Progenitor cell of endocrine pancreas (in vitro differentiated cells): ENCODE measurements around the gene POGLUT2. TPM values are rescaled to one million over a fixed set of nuclear protein-coding genes. Genes with fewer than 3 reads are reported as not detected.
A peak's percentile ranks its signal among the peaks of the same experiment; 100 is the strongest.

ENCODE experiments used
- DNase-seq: peaks from one replicate; pipeline ENCODE4 v3.0.0; 2021; ENCODE audit warnings: low spot score; ENCODE audit not compliant: unreplicated experiment
- H3K27ac Mint-ChIP-seq: 2 replicates; pipeline ENCODE4 v1.8.0; 2021; ENCODE audit warnings: mild to moderate bottlenecking, moderate library complexity, mixed read lengths
- H3K27me3 Mint-ChIP-seq: 2 replicates; pipeline ENCODE4 v1.8.0; 2021; ENCODE audit warnings: mixed read lengths
- H3K36me3 Mint-ChIP-seq: 2 replicates; pipeline ENCODE4 v1.8.0; 2022; ENCODE audit warnings: mixed read lengths; ENCODE audit not compliant: insufficient read depth
- H3K4me1 Mint-ChIP-seq: 2 replicates; pipeline ENCODE4 v1.8.0; 2021; ENCODE audit warnings: low read depth, mixed read lengths
- H3K4me3 Mint-ChIP-seq: 2 replicates; pipeline ENCODE4 v1.8.0; 2021; ENCODE audit warnings: low read depth, mild to moderate bottlenecking, moderate library complexity, mixed read lengths
- H3K9me3 Mint-ChIP-seq: 2 replicates; pipeline ENCODE4 v1.8.0; 2021; ENCODE audit warnings: low read depth, mixed read lengths
- long read RNA-seq: library from polyadenylated mRNA; unstranded; transcript quantifications from one replicate; pipeline ENCODE4 v2.0.0, GENCODE V29; 2020
- total RNA-seq: library from RNA; stranded (reverse); gene quantifications from 2 replicates; pipeline ENCODE4 v1.2.1, GENCODE V29; 2021
- TF ChIP-seq, protein P1 (sequence below): fragments of 200-600 bp; sonication (generic); IDR thresholded peaks from one replicate; pipeline ENCODE4 v1.5.0; 2021; ENCODE audit warnings: antibody characterized with exemption, mild to moderate bottlenecking; ENCODE audit not compliant: unreplicated experiment

The POGLUT2 gene
- 20.2 and 20.7 TPM in 2 replicates for total RNA-seq
- long read RNA-seq, transcript KDELC1-201 (10 exons, 2,060 nt): major isoform, 89 of 109 reads
- long read RNA-seq, partial matches to known transcripts: 4 of 109 reads
- long read RNA-seq, other reads (novel, unspliced or antisense): 16 of 109 reads

DNA sequence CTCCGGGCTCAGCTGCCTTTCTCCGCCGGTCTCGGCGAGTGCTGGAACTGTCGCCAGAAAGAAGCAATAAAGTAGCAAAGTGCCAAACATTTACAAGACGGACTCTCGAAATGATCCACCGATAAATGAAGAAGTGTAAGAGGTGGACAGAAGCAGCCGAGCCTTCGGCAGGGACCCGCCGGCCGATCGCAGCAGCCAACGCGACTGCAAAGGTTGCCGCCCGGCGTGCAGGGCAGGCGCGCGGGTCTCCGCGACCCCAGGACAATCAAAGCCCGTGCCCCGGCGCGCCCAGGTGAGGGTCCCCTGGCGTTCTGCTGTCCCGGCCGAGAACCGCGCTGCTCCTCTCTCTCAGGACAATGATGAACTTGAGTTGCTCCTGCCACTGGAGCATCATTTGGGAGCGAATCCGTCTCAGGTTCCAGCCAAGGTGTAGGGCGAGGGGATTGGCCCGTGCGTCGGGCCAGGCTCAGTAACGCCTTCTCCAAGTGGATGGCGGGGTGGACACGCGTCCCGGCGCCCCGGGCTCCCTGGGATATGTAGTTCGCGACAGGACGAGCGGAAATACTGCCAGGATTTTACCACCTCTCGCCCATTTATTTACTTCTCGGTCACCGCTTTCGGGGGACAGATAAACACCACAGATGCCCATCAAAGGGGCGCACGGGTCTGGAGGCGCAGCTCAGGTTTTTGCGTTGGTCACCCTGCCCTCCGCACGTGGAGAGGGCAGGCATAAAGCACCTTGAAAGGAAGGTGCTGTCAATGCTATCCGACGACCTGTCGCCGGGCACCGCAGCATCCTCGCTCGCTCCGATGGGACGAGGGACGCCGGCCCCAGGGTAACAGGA, at the start of gene POGLUT2, which contains the start of gene BIVM:
Gene POGLUT2, minus strand, starts transcription at position 396 of the 845 bp plus-strand sequence. Its CDS starts 306 bp downstream, at position 90.
Gene BIVM, plus strand, starts transcription at position 539 of the 845 bp plus-strand sequence. CDS start 8,149 bp downstream, outside the sequence.
- H3K4me1 Mint-ChIP-seq: peaks cover 3% of the 10 kb centered on the region
- peaks cover 2% of the 10 kb centered on the region for H3K36me3 Mint-ChIP-seq
- no peaks in the 10 kb centered on the region for H3K9me3 Mint-ChIP-seq
- no peaks in the 10 kb centered on the region for H3K27me3 Mint-ChIP-seq
- H3K27ac Mint-ChIP-seq: peak within 1 kb of the TSS; percentile 88
- peak within 1 kb of the TSS; percentile 86 for H3K4me3 Mint-ChIP-seq
- TF ChIP-seq, protein P1, sequence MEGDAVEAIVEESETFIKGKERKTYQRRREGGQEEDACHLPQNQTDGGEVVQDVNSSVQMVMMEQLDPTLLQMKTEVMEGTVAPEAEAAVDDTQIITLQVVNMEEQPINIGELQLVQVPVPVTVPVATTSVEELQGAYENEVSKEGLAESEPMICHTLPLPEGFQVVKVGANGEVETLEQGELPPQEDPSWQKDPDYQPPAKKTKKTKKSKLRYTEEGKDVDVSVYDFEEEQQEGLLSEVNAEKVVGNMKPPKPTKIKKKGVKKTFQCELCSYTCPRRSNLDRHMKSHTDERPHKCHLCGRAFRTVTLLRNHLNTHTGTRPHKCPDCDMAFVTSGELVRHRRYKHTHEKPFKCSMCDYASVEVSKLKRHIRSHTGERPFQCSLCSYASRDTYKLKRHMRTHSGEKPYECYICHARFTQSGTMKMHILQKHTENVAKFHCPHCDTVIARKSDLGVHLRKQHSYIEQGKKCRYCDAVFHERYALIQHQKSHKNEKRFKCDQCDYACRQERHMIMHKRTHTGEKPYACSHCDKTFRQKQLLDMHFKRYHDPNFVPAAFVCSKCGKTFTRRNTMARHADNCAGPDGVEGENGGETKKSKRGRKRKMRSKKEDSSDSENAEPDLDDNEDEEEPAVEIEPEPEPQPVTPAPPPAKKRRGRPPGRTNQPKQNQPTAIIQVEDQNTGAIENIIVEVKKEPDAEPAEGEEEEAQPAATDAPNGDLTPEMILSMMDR: no peak
- peak; percentile 66 for DNase-seq

DNA sequence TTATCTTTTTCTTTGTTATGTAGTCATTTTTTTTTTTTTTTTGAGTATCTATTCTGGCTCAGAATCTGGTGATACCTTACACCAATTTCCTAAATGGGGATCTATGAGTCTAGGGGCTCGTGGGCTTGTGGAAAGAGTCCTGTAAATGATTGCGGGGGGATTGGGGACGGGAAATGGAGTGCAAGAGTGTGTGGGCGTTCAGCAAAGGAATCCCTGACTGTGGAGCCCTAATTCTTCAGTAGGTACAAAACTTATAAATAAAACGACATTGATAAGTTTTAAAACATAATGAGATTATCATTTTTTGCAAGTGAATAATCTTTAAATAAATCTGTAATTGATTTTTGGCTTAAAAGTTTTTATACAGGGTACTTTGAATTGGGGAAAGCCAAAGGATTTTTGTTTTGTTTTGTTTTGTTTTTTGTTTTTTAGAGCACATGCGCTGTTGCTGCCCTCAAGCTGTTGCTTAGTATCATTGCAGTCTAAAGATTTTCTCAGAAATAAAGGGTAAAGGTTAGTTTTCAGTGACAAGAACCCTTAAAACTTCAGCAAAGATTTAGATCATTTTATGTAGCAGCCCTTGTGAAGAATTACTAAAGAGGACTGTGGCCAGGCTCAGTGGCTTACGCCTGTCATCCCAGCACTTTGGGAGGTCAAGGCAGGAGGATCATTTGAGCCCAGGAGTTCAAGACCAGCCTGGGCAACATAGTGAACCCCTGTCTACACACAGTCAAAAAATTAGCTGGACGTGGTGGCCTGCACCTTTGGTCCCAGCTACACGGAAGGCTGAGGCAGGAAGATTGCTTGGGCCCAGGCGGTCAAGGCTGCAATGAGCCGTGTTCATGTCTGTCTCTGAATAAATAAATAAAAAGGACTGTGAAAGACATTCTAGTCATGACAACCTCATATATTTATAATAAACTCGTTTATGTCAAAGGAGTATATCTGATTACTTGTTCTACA, 48.8 kb upstream of the POGLUT2 start:
- no peak for DNase-seq
- TF ChIP-seq, protein P1: peak; percentile 73
- peak overlapping the region; percentile 94 for H3K4me3 Mint-ChIP-seq
- no peaks in the 10 kb centered on the region for H3K36me3 Mint-ChIP-seq
- no peaks in the 10 kb centered on the region for H3K27me3 Mint-ChIP-seq
- H3K9me3 Mint-ChIP-seq: no peaks in the 10 kb centered on the region
- H3K4me1 Mint-ChIP-seq: peaks cover 12% of the 10 kb centered on the region
- H3K27ac Mint-ChIP-seq: peak overlapping the region; percentile 92

DNA sequence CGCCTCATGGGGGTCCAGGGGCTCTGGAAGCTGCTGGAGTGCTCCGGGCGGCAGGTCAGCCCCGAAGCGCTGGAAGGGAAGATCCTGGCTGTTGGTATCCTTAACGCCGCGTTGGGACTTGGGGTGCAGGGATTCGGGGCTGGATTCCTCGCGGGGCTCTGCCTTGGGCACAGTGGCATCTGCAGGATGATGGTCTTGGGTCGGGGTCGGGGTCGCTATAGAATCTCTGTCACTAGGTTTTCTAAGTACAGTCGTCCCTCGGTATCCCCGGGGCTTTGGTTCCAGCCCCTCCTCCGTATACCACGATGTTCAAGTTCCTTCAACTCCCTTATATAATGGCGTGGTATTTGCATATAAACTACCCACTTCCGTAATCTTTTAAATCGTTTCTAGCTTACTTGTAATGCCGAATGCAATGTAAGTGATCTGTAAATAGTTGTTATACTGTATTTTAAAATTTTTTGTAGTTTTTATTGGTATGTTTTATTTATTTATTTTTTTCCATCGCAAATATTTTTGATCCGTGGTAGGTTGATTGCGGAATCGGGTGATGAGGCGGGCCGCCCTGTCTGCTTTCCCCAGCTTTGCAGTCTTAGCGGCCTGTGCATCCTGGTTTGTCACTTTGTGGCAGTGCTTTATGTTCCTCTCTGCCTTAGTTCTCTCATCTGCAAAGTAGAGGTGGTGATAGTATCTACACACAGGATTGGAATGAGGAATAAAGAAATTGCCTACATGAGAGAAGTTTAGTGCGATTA, 47.7 kb upstream of the POGLUT2 start:
- Mint-ChIP-seq H3K27me3 (no peaks in the 10 kb centered on the region), H3K9me3 (no peaks in the 10 kb centered on the region), H3K27ac (peak overlapping the region; percentile 97), H3K4me3 (peak overlapping the region; percentile 94), H3K4me1 (peaks cover 12% of the 10 kb centered on the region), H3K36me3 (no peaks in the 10 kb centered on the region)
- TF ChIP-seq, protein P1: no peak
- DNase-seq: peak; percentile 16

DNA sequence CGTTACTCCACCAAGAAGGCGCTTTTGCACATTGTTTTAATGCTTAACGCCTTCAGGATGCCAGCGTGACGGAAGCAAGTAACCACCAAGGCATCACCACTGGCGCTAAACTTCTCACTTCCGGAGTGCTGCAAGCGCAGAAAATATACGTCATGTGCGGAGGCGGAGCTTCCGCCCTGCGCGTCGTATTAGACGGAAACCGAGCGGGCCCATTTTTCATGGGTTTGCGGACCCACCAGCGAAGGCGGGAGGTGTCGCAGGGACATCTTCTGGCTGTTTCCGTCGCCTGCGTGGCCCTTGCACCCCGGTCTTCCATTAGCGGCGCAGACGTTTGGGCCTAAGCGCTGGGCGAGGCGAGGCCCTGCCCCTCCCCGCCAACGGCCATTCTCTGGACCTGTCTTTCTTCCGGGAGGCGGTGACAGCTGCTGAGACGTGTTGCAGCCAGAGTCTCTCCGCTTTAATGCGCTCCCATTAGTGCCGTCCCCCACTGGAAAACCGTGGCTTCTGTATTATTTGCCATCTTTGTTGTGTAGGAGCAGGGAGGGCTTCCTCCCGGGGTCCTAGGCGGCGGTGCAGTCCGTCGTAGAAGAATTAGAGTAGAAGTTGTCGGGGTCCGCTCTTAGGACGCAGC, 47.0 kb upstream of the POGLUT2 start, which contains the start of gene ERCC5:
Gene ERCC5, plus strand, starts transcription at position 403 of the 631 bp plus-strand sequence. CDS start 235 bp downstream, outside the sequence.
- peak within 1 kb of the TSS; percentile 94 for H3K4me3 Mint-ChIP-seq
- H3K36me3 Mint-ChIP-seq: no peaks in the 10 kb centered on the region
- no peaks in the 10 kb centered on the region for H3K27me3 Mint-ChIP-seq
- H3K4me1 Mint-ChIP-seq: peaks cover 12% of the 10 kb centered on the region
- DNase-seq: peak; percentile 84
- TF ChIP-seq, protein P1: no peak
- H3K9me3 Mint-ChIP-seq: no peaks in the 10 kb centered on the region
- peak within 1 kb of the TSS; percentile 97 for H3K27ac Mint-ChIP-seq
